ENCODE measurements around the gene C17orf113.

Gene C17orf113

GRCh38 chr17:42005166-42005565, 45.2 kb downstream of the C17orf113 start:
- TF ChIP-seq, protein P1, sequence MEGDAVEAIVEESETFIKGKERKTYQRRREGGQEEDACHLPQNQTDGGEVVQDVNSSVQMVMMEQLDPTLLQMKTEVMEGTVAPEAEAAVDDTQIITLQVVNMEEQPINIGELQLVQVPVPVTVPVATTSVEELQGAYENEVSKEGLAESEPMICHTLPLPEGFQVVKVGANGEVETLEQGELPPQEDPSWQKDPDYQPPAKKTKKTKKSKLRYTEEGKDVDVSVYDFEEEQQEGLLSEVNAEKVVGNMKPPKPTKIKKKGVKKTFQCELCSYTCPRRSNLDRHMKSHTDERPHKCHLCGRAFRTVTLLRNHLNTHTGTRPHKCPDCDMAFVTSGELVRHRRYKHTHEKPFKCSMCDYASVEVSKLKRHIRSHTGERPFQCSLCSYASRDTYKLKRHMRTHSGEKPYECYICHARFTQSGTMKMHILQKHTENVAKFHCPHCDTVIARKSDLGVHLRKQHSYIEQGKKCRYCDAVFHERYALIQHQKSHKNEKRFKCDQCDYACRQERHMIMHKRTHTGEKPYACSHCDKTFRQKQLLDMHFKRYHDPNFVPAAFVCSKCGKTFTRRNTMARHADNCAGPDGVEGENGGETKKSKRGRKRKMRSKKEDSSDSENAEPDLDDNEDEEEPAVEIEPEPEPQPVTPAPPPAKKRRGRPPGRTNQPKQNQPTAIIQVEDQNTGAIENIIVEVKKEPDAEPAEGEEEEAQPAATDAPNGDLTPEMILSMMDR (IDR thresholded peaks at IDR 0.05; ENCODE audit: low read depth, low read length, missing control alignments): no peak
- no peak overlapping the region for H3K4me3 ChIP-seq (ENCODE audit: low read depth, low read length)
- DNase-seq (ENCODE audit: low read depth): no peak

DNA sequence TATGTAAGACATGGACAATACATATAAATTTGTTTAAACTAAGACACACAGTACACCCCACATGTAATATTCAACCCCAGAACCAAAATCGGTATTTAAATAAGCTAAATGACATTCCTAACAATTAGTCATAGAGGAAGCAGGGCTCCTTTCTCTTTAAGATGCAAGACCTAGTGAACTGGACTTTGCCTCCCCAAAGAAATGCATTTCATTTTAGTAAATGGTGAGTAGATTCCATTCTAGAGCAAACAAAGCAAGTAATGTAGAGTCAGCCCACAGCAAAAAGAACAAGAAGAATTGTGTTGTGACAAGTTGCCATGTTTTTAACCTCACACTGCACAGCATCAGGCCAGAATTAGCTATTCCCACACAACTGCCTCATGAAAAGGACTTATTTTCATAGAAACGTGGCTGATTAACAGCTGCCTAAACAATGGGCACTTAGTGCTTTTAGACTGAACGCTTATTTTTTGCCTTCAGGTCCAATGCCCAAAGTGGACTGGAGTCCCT, 47.6 kb downstream of the C17orf113 start:
- DNase-seq (ENCODE audit: low read depth): no peak
- H3K4me3 ChIP-seq (ENCODE audit: low read depth, low read length): no peak overlapping the region
- TF ChIP-seq, protein P1 (IDR thresholded peaks at IDR 0.05; ENCODE audit: low read depth, low read length, missing control alignments): no peak

DNA sequence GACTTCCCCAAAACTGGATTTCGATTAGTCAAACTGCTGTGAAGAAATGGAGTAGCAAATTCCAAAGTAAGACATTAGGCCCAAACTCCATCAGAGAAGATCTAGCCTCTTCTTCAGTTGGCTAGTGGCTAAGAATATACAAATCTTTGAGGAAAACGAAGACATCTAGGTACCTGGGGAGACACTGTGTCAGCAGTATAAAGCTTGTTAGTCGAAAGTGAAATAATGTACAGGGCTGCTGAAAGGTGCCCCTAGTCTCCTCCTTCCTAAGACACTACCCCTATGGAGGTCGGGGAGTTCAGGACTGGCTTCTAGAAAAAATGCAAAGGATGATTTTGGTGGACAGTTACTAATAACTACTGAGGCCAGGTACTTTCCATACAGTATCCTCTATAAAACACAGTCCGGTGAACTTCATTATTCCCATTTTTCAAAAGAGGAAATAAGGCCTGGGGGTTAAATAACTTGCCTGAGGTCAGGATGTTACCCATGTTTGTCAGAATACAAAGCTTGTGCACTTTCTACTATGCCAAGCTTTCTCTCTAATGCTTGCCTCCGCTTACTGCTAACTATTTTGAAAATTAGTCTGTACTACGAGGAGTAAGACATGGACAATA, 48.1 kb downstream of the C17orf113 start:
- no peak for DNase-seq (ENCODE audit: low read depth)
- no peak overlapping the region for H3K4me3 ChIP-seq (ENCODE audit: low read depth, low read length)
- TF ChIP-seq, protein P1 (IDR thresholded peaks at IDR 0.05; ENCODE audit: low read depth, low read length, missing control alignments): no peak

DNA sequence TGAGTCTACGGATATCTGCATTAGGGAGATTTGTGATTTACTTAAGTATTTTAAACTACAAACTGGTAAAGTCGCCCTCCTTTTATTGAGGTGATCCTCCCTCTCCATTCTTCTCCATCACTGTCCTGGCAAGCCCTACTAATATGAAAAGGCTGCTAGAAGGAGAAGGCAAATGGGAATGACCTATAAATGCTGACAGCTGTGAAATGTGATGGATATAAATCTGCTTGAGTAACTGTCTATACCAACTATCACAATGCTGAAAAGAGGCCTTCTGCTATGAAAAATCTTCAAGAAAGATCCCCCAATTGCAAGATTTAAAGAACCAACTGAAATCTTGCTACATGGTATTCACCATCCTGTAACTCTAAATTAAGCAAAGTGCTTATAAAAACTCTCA, 48.7 kb downstream of the C17orf113 start:
- H3K4me3 ChIP-seq (ENCODE audit: low read depth, low read length): no peak overlapping the region
- TF ChIP-seq, protein P1 (IDR thresholded peaks at IDR 0.05; ENCODE audit: low read depth, low read length, missing control alignments): no peak
- no peak for DNase-seq (ENCODE audit: low read depth)

GRCh38 chr17:42000413-42001133, 49.8 kb downstream of the C17orf113 start:
- no peak for DNase-seq (ENCODE audit: low read depth)
- TF ChIP-seq, protein P1 (IDR thresholded peaks at IDR 0.05; ENCODE audit: low read depth, low read length, missing control alignments): no peak
- H3K4me3 ChIP-seq (ENCODE audit: low read depth, low read length): no peak overlapping the region

DNA sequence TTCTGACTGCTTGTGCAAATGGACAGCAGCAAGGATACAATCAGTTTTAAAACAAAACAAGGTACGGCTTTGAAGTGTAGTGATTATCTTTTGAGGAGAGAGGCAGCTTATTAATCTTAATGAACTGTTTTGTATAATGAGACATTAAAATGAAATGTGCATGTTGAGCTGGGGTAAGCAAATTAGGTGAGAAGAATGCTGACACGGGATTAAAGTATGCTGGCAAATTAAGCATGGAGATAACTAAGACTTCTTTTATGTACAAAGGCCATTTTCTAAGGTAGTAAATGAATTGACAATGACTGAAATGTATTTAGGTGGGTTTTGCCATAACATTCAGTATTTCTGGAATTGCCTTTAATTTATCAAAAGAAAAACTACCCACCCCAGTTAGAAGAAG, 51.9 kb downstream of the C17orf113 start:
- DNase-seq (ENCODE audit: low read depth): no peak
- TF ChIP-seq, protein P1 (IDR thresholded peaks at IDR 0.05; ENCODE audit: low read depth, low read length, missing control alignments): no peak
- H3K4me3 ChIP-seq (ENCODE audit: low read depth, low read length): no peak overlapping the region

DNA sequence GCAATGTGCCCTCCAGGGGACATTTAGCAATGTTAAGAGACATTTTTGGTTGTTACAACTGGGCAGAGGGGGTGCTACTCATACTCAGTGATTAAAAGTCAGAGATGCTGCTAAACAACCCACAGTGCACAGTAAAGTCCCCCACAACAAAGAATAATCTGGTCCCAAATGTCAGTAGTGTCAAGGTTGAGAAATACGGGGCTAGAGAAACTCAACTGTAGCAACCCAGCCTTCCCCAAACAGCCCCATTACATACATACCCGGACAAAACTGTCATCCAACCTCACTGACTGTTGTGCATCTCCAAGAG, 53.6 kb downstream of the C17orf113 start:
- no peak for DNase-seq (ENCODE audit: low read depth)
- no peak overlapping the region for H3K4me3 ChIP-seq (ENCODE audit: low read depth, low read length)
- TF ChIP-seq, protein P1 (IDR thresholded peaks at IDR 0.05; ENCODE audit: low read depth, low read length, missing control alignments): no peak

Data from GM12864 (cell line).